OCI-LY7 (cell line): ENCODE results near the gene ATE1.

Source experiments
- EZH2phosphoT487 ChIP-seq: fragments of 200-600 bp; sonication (generic); IDR thresholded peaks from 2 replicates; pipeline ENCODE4 v1.6.1; 2018; ENCODE audit warnings: low read depth, borderline replicate concordance, mild to moderate bottlenecking, mixed run types, antibody characterized with exemption, low read length, moderate library complexity, mixed read lengths
- TF ChIP-seq, protein P1 (sequence below): fragments of 200-600 bp; sonication (generic); conservative IDR thresholded peaks from 2 replicates; pipeline ENCODE4 v1.5.1; 2014; ENCODE audit warnings: mild to moderate bottlenecking, antibody characterized with exemption, low read length, moderate library complexity, mixed read lengths

DNA sequence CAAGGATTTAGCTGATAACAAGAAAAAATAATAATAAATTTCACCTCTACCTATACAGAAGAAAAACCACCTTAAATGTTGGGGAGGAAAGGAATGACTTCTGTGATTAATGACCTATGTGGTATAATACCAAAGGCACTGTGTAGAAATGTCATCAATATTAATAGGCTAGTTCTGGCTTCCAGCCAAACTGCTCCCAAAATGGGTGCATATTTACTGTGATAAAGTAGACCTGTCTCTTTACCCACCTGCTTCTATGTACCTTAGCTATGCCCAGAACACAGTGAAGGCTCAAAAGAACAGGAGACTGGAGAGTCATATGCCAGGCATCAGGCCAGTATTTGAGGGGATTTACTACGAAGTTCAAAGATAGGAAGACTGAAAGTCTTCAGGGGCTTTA, 76.0 kb downstream of the ATE1 start:
- TF ChIP-seq, protein P1, sequence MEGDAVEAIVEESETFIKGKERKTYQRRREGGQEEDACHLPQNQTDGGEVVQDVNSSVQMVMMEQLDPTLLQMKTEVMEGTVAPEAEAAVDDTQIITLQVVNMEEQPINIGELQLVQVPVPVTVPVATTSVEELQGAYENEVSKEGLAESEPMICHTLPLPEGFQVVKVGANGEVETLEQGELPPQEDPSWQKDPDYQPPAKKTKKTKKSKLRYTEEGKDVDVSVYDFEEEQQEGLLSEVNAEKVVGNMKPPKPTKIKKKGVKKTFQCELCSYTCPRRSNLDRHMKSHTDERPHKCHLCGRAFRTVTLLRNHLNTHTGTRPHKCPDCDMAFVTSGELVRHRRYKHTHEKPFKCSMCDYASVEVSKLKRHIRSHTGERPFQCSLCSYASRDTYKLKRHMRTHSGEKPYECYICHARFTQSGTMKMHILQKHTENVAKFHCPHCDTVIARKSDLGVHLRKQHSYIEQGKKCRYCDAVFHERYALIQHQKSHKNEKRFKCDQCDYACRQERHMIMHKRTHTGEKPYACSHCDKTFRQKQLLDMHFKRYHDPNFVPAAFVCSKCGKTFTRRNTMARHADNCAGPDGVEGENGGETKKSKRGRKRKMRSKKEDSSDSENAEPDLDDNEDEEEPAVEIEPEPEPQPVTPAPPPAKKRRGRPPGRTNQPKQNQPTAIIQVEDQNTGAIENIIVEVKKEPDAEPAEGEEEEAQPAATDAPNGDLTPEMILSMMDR, result no peak
- TF ChIP-seq EZH2phosphoT487, result no peak
